ENCODE data around the gene JAG1.
"Not testable (repeated sequence)": the region's sequence is repeated elsewhere in the genome, so short reads cannot be mapped to it uniquely, and the experiment has no call there.

Gene JAG1

GRCh38 chr20:10594296-10594868 lies 79.4 kb downstream of the JAG1 start:
- DNase-seq (ENCODE audit: low read depth), result no peak
- no peak for TF ChIP-seq CTCF (conservative IDR thresholded peaks at IDR 0.05; ENCODE audit: control insufficient read depth, insufficient read depth, low read depth, low read length)
- no peak overlapping the region for H3K4me3 ChIP-seq (ENCODE audit: control insufficient read depth, low read depth, low read length)

- TF ChIP-seq CTCF (conservative IDR thresholded peaks at IDR 0.05; ENCODE audit: control insufficient read depth, insufficient read depth, low read depth, low read length), result no peak
- DNase-seq (ENCODE audit: low read depth), result no peak
- H3K4me3 ChIP-seq (ENCODE audit: control insufficient read depth, low read depth, low read length), result no peak overlapping the region
Observed at GRCh38 chr20:10591946-10592521, 81.8 kb downstream of the JAG1 start.

GRCh38 chr20:10590950-10591671 lies 82.7 kb downstream of the JAG1 start:
- H3K4me3 ChIP-seq (ENCODE audit: control insufficient read depth, low read depth, low read length), result no peak overlapping the region
- no peak for TF ChIP-seq CTCF (conservative IDR thresholded peaks at IDR 0.05; ENCODE audit: control insufficient read depth, insufficient read depth, low read depth, low read length)
- no peak for DNase-seq (ENCODE audit: low read depth)

- not testable (repeated sequence) for DNase-seq (ENCODE audit: low read depth); H3K4me3 ChIP-seq (ENCODE audit: control insufficient read depth, low read depth, low read length)
Observed at GRCh38 chr20:10590446-10590845, 83.4 kb downstream of the JAG1 start.

Data from fibroblast of mammary gland (primary cell).